ENCODE data around the gene CACNB4.

The CACNB4 gene

DNA sequence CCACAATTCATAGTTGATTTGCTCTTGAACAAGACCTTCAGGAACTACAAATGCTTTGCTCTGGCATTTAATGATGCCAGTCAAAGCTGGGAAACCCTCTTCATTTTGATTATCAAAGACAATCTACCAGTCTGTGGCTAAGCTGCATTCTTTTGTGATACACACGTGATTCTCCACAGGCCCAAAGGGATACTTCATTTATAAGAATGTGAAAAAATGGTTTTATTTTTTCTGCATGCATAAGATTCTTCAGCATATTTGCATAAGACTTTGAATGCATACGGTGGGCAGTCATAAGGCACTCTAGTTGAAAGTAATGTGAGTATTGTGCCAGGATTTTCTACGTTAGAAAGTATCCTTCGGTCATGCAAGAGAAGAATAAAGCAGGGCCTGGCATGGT, 237.7 kb downstream of the CACNB4 start:
- DNase-seq, result no peak
- H3K9me3 Mint-ChIP-seq, result no peaks in the 10 kb centered on the region
- H3K4me3 Mint-ChIP-seq, result no peak overlapping the region
- no peak overlapping the region for H3K27ac Mint-ChIP-seq
- no peaks in the 10 kb centered on the region for H3K4me1 Mint-ChIP-seq (ENCODE audit: low read depth)
- peaks cover 4% of the 10 kb centered on the region for H3K27me3 Mint-ChIP-seq
- H3K36me3 Mint-ChIP-seq (ENCODE audit: low read depth), result no peaks in the 10 kb centered on the region

DNA sequence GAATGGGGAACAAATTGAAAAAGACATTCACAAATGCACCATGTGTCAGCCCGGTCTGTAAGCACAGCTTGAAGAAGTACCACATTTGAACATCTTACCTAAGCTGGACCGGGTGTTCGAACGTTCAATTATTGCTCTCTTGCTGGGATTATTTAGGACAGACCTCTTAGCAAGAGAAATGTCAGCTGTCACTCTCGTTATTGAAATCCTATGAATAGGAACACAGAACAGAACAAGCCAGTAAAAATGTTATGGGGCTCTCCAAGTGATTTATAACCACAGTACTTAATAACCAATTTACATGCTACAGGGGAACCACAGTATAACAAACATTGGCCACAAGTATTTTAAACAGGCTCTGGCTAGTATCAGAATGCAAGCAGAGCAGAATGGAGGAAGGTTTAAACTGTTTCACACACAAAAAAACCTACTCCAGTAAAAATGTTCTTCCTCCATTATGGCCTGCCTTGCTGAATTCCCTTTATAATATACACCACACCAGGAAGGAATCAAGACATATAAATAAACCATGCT, 238.2 kb downstream of the CACNB4 start:
- peaks cover 4% of the 10 kb centered on the region for H3K27me3 Mint-ChIP-seq
- no peaks in the 10 kb centered on the region for H3K4me1 Mint-ChIP-seq (ENCODE audit: low read depth)
- no peaks in the 10 kb centered on the region for H3K9me3 Mint-ChIP-seq
- H3K4me3 Mint-ChIP-seq, result no peak overlapping the region
- DNase-seq, result no peak
- no peak overlapping the region for H3K27ac Mint-ChIP-seq
- no peaks in the 10 kb centered on the region for H3K36me3 Mint-ChIP-seq (ENCODE audit: low read depth)

DNA sequence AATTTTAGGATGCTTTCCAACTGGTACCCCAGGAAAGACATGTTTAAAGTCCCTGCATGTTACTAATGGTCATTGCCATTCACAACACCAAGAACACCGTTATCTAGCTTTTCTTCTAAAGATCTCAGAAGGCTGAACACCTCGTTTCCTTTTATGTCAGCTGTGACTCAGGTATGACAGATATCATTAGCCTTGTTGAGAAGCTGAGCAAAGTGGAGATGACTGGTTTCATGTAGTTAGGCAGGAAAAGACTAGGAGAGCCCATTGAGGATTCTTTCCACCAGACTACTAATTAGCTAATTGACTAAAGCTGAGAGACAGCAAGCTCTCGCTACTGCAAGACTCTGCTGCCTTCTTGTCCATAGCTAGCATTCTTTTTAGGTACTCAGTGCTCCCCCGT, 238.6 kb downstream of the CACNB4 start:
- H3K9me3 Mint-ChIP-seq, result no peaks in the 10 kb centered on the region
- no peaks in the 10 kb centered on the region for H3K36me3 Mint-ChIP-seq (ENCODE audit: low read depth)
- no peak overlapping the region for H3K27ac Mint-ChIP-seq

DNA sequence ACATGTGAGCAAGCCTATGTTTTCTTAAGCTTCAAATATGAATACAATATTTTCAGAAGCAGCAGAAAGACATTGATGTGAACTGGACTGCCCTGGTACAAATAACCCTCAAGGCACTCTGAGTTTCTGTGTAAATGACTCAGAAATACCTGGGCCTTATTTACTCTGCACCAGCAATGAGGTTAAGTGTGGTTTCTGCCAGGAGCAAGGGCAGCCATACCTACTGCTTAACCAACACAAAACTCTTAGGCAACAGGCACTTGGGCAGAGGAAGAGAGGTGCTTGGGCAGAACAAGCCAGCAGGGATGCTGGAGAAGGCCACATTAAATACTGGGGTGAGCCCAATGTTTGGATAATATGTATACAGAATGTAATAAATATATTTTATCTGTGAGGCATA, 241.2 kb downstream of the CACNB4 start:
- no peaks in the 10 kb centered on the region for H3K4me1 Mint-ChIP-seq (ENCODE audit: low read depth)
- H3K4me3 Mint-ChIP-seq, result no peak overlapping the region
- no peak for DNase-seq
- no peaks in the 10 kb centered on the region for H3K27me3 Mint-ChIP-seq
- no peaks in the 10 kb centered on the region for H3K9me3 Mint-ChIP-seq
- H3K36me3 Mint-ChIP-seq (ENCODE audit: low read depth), result no peaks in the 10 kb centered on the region
- no peak overlapping the region for H3K27ac Mint-ChIP-seq

More for the DNA sequence above, 238.6 kb downstream of the CACNB4 start:
- Mint-ChIP-seq H3K4me3 (no peak overlapping the region), H3K27me3 (peaks cover 2% of the 10 kb centered on the region), H3K4me1 (ENCODE audit: low read depth) (no peaks in the 10 kb centered on the region)
- DNase-seq, result no peak

DNA sequence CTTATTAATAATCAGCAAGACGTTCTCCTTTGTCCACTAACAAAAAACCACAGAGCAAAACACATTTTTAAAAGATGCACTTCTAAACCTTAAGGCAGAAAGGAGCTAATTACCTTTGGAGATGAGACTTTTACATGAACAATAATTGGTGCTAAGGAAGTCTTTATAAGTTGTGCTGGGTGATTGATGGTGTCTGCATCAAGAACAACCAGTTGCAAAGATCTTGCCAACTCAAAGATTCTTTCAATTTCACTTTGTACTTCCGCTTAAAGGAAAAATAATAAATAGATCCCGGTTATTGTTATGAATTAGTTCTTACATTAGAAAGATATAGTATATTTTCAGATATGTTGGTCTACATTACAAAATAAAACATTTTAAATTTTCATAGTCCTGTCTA, 243.7 kb downstream of the CACNB4 start:
- no peaks in the 10 kb centered on the region for H3K36me3 Mint-ChIP-seq (ENCODE audit: low read depth)
- no peaks in the 10 kb centered on the region for H3K27me3 Mint-ChIP-seq
- no peak for DNase-seq
- H3K9me3 Mint-ChIP-seq, result no peaks in the 10 kb centered on the region
- no peaks in the 10 kb centered on the region for H3K4me1 Mint-ChIP-seq (ENCODE audit: low read depth)
- no peak overlapping the region for H3K4me3 Mint-ChIP-seq
- H3K27ac Mint-ChIP-seq, result no peak overlapping the region

DNA sequence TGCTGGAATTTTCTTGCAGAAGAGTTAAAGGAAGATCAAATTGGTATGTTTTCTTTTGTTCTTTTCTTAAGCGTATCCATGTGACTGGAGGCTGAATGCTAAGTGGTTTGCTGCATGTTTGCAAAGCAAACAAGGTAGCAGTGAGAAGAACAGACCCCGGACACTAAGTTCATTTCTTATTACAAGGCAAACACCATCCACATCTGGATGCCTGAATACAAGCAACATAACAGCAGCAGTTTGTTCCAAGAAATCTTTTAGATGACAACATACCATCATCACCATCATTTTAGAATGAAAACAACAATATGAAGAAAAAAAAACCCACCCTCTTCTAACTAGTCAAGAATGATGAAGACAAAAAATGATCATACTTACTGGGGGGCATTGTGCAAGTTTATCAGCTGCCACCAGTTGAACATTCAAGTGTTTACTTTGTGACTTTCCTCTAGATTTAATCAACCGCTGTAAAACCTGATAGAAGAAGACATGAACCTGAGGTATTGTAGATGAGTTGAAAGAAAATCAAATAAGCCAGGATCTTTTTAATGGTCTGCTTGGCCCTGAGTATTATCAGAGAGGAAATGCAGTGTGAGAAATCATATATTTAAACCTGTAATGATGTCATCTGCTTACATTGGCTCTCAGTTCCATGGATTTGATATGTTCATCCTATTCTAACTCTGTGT, 245.6 kb downstream of the CACNB4 start:
- DNase-seq, result no peak
- H3K4me1 Mint-ChIP-seq (ENCODE audit: low read depth), result no peaks in the 10 kb centered on the region
- no peak overlapping the region for H3K27ac Mint-ChIP-seq
- no peaks in the 10 kb centered on the region for H3K27me3 Mint-ChIP-seq
- H3K36me3 Mint-ChIP-seq (ENCODE audit: low read depth), result no peaks in the 10 kb centered on the region
- H3K4me3 Mint-ChIP-seq, result no peak overlapping the region
- H3K9me3 Mint-ChIP-seq, result no peaks in the 10 kb centered on the region

DNA sequence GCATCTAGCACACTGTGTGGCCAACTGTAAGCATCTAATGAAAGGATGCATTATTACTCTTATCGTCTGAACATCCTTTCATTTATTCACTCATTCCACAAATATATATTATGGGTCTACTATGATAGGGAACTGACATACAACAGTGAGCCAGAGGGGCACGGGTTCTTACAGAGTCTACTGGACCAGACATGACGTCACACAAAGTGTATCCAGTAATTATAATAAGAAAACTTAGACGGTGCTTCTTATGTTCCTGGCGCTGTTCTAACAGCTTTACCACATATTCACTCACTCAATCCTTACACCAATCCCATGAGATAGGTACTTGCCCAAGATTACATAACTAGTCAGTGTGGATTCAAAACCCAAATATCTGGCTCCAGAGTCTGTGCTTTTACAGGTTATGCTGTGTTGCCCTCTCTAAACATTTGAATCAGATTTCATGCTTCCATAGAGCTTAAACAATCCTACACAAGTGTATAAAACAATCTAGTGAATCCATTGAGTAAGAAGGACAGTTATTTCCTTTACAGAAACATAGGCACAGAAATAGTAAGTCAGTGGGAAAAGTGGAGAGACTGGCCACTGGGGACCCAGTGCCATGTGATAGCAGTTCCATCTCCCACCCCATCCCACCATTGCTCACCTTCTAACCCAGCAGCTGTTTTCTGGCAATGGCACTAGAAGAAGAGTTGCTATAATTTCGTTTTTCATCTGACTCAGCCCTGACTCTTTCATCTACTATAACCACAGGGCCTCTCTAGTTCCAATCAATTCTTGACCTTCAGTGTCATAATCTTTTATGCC, 246.4 kb downstream of the CACNB4 start:
- DNase-seq, result no peak
- Mint-ChIP-seq H3K4me3 (no peak overlapping the region), H3K36me3 (ENCODE audit: low read depth) (no peaks in the 10 kb centered on the region), H3K9me3 (no peaks in the 10 kb centered on the region), H3K27ac (no peak overlapping the region), H3K4me1 (ENCODE audit: low read depth) (no peaks in the 10 kb centered on the region), H3K27me3 (peaks cover 4% of the 10 kb centered on the region)

DNA sequence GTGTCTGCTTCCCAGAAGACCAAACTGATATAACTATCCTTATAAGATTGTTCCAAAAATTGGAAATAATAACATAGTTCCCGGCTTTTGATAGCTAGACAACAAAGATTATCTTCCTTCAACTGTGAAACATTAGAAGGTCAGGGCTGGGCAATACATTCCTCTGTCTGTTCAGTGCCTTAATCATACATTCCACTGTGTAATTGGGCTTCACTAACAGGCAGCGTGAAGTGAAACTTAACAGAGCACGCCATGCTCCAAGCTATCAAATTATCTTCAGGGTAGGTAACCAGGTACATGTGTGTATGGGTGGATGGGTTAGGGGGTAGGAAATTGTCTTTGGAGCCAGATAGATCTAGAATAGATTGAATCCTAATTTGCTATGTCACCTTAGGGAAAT, 247.1 kb downstream of the CACNB4 start:
- Mint-ChIP-seq H3K4me3 (no peak overlapping the region), H3K36me3 (ENCODE audit: low read depth) (no peaks in the 10 kb centered on the region), H3K27me3 (peaks cover 4% of the 10 kb centered on the region), H3K4me1 (ENCODE audit: low read depth) (no peaks in the 10 kb centered on the region), H3K9me3 (no peaks in the 10 kb centered on the region), H3K27ac (no peak overlapping the region)
- DNase-seq, result no peak

DNA sequence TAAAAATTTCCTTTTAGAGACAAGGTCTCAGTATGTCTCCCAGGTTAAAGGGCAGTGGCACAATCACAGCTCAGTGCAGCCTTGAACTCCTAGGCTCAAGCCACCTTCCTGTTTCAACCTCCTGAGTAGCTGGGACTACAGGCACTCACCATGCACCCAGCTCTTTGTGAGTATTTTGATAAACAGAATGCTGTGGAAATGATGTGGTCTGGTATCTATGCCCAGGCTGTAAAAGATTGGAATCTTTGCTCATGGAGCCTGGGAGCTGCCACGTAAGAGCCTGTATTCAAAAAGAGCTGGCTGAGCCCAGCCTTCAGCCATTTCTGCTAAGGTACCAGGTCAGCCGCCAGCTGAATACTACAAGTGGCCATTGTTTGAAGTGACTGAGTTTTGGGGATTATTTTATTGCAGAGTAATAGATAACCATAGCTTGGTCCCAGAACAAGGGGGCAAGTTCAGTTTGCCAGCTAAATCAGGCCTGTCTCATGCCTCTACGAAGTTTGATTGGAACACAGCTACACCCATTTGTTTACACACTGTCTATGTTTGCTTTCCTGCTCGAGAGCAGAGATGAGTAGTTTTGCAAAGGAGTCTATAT, 249.3 kb downstream of the CACNB4 start:
- Mint-ChIP-seq H3K36me3 (ENCODE audit: low read depth) (no peaks in the 10 kb centered on the region), H3K27me3 (peaks cover 4% of the 10 kb centered on the region), H3K9me3 (no peaks in the 10 kb centered on the region), H3K27ac (no peak overlapping the region), H3K4me3 (no peak overlapping the region), H3K4me1 (ENCODE audit: low read depth) (no peaks in the 10 kb centered on the region)
- no peak for DNase-seq

DNA sequence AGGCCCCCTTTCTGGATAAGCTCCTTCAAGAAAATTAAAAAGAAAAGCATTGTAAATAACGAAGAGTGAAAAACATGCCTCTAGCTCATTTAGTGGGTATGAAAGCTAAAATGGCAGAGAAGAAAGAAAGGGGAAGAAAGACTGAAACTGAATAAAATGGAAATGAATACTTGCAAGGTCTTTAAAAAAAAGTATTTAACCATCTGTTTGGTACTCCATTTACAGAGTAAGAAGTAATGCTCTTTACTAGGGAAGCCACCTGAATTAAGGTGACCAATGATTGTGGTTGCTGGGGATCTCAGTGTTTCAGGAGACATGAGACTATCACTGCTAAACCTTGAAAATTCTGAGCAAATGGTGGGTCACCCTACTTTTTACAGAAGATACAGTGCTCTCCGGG, 253.0 kb downstream of the CACNB4 start:
- Mint-ChIP-seq H3K27me3 (peaks cover 4% of the 10 kb centered on the region), H3K4me1 (ENCODE audit: low read depth) (no peaks in the 10 kb centered on the region)

DNA sequence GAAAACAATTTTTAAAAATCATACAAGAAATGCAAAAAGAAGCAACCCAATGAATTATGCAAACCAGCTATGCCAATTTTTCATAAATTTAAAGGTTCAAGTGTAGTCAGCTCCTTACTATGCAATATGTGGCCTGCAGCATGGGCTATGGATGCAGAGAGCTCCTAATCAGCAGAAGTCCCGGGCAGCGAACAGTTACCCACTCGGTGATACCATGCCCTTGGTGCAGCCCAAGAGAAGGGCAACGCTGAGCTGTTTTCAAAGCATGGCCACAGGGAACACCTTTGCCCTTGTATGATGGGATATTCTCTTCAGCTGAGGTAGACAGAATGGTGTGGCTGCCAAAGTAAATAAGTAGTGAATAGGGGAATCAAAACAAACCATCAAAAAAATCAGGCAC, 253.4 kb downstream of the CACNB4 start:
- Mint-ChIP-seq H3K9me3 (no peaks in the 10 kb centered on the region), H3K4me1 (ENCODE audit: low read depth) (no peaks in the 10 kb centered on the region), H3K36me3 (ENCODE audit: low read depth) (no peaks in the 10 kb centered on the region), H3K27ac (no peak overlapping the region), H3K27me3 (peaks cover 4% of the 10 kb centered on the region), H3K4me3 (no peak overlapping the region)
- no peak for DNase-seq

More for the DNA sequence above, 253.0 kb downstream of the CACNB4 start:
- Mint-ChIP-seq H3K36me3 (ENCODE audit: low read depth) (no peaks in the 10 kb centered on the region), H3K4me3 (no peak overlapping the region), H3K27ac (no peak overlapping the region), H3K9me3 (no peaks in the 10 kb centered on the region)
- DNase-seq, result no peak

DNA sequence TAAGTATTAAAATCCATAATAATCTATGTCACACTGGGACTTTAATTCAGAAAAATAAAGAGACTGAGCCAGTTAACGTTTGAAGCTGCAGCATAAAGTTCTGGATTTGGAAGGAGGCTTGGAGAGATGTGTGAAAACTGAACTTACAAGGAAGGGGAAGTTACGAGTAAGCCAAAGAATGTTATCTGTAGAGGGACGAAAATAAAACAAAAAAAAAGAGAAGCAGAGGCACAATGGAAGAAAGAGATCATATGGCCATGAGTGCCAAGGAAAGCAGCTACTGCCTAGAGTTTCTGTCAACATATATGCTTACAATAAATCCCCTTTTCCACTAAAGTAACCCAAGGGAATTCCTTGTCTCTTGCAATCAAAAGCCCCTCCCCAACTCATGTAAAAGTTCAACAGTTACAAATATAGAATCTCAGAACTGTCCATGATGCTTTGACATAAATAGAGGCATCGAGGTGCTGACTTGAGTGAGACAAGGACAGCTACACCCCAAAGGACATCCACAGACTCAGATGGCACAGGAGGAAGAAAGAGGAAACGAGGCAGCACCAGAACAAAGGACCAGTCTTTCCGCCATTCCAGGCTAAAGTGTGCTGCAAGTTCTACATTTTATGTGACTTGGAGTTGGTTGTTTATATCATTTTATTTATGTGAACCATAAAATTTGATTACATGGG, 254.5 kb downstream of the CACNB4 start:
- no peak for DNase-seq
- Mint-ChIP-seq H3K9me3 (no peaks in the 10 kb centered on the region), H3K27me3 (peaks cover 4% of the 10 kb centered on the region), H3K4me3 (no peak overlapping the region), H3K4me1 (ENCODE audit: low read depth) (peaks cover 2% of the 10 kb centered on the region), H3K36me3 (ENCODE audit: low read depth) (no peaks in the 10 kb centered on the region), H3K27ac (no peak overlapping the region)

DNA sequence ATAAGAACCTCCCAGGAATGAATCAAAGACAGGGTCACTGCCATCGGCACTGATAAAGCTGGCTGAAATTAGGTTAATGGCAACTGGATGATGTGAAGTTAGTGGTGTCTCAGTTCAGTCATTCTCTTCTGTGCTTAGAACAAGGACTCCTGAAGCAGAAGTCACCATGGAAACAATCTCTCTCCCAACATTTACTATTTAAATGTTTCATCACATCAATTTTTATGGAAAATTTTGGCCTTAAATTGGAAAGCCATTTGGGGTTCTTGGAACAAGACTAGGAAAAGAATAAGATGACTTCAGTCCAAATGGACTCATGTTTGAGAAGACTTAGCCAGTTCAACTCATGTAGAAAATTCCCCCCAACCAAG, 255.2 kb downstream of the CACNB4 start:
- H3K4me1 Mint-ChIP-seq (ENCODE audit: low read depth), result peaks cover 2% of the 10 kb centered on the region
- H3K4me3 Mint-ChIP-seq, result no peak overlapping the region
- no peaks in the 10 kb centered on the region for H3K36me3 Mint-ChIP-seq (ENCODE audit: low read depth)
- peaks cover 6% of the 10 kb centered on the region for H3K27me3 Mint-ChIP-seq
- DNase-seq, result no peak
- no peaks in the 10 kb centered on the region for H3K9me3 Mint-ChIP-seq
- no peak overlapping the region for H3K27ac Mint-ChIP-seq

DNA sequence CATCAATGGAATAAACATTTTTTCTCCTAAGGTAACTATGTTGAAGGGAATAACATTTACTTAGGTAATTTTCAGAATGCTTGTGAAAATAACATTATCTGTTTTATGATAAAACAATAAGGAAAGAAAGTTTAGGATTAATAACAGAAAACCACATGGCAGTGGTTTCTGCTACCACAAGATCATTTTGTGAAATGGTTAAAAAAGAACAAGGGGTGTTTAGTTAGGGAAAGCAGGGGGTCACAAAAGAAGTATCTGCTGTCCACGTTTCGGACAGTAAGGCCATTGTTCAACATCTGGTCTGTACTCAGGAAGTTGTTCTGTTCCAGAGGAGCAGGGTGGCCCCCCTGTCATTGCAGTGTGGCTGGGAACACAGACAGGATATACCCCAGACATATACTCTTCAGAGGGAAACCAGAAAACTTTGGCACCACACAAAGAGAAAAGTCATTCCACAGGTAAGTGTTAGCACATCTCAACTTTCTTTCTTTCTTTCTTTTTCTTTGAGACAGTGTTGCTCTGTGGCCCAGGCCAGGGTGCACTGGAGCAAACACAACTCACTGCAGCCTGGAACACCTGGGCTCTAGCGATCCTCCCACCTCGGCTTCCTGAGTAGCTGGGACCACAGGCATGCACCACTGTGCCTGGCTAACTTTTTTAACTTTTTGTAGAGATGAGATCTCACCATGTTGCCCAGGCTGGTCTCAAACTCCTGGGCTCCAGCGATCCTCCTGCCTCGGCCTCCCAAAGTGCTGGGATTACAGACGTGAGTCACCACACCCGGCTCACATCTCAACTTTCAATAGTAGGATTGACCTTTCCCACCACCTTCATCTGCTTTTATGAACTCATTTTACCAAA, 255.8 kb downstream of the CACNB4 start:
- DNase-seq, result no peak
- H3K27me3 Mint-ChIP-seq, result peaks cover 6% of the 10 kb centered on the region
- H3K36me3 Mint-ChIP-seq (ENCODE audit: low read depth), result no peaks in the 10 kb centered on the region
- no peak overlapping the region for H3K4me3 Mint-ChIP-seq
- peaks cover 2% of the 10 kb centered on the region for H3K4me1 Mint-ChIP-seq (ENCODE audit: low read depth)
- no peaks in the 10 kb centered on the region for H3K9me3 Mint-ChIP-seq
- H3K27ac Mint-ChIP-seq, result no peak overlapping the region

Data from activated T-cell treated with anti-CD3 and anti-CD28 coated beads, Interleukin-2, amount 50 U/mL, for 24 hours (primary cell).